Mesendoderm (in vitro differentiated cells): ENCODE data around the gene WNT5B. TPM values are rescaled to one million over a fixed set of nuclear protein-coding genes. Genes with fewer than 3 reads are reported as not detected.
"Not testable (repeated sequence)": the region's sequence is repeated elsewhere in the genome, so short reads cannot be mapped to it uniquely, and the experiment has no call there.

Experiments
- DNase-seq: peaks from one replicate; pipeline ENCODE4 v3.0.0; 2013
- H2AK5ac ChIP-seq: 2 replicates; pipeline ENCODE4 v1.6.1; 2013; ENCODE audit warnings: low read length, inconsistent platforms
- H2BK120ac ChIP-seq: 2 replicates; pipeline ENCODE4 v1.6.1; 2013; ENCODE audit warnings: low read depth, mild to moderate bottlenecking, low read length, moderate library complexity, mixed read lengths
- H2BK15ac ChIP-seq: replicated peaks from 2 replicates; pipeline ENCODE4 v1.6.1; 2013; ENCODE audit warnings: low read depth, mild to moderate bottlenecking, moderate library complexity
- H2BK5ac ChIP-seq: 2 replicates; pipeline ENCODE4 v1.6.1; 2013; ENCODE audit warnings: low read length, inconsistent platforms
- H3K18ac ChIP-seq: 2 replicates; pipeline ENCODE4 v1.6.1; 2013; ENCODE audit warnings: mild to moderate bottlenecking, low read length, mixed read lengths
- H3K23ac ChIP-seq: one replicate; pipeline ENCODE4 v1.6.1; 2013; ENCODE audit warnings: low read length
- H3K27ac ChIP-seq: 2 replicates; pipeline ENCODE4 v1.5.1; 2013; ENCODE audit warnings: low read depth, mild to moderate bottlenecking, inconsistent platforms, low read length, moderate library complexity
- H3K27me3 ChIP-seq: 2 replicates; pipeline ENCODE4 v1.6.1; 2013; ENCODE audit warnings: low read length, control low read depth, mild to moderate bottlenecking, inconsistent platforms; ENCODE audit not compliant: insufficient read depth, poor library complexity
- H3K36me3 ChIP-seq: 2 replicates; pipeline ENCODE4 v1.6.1; 2013; ENCODE audit warnings: low read length, inconsistent platforms; ENCODE audit not compliant: control insufficient read depth, insufficient read depth
- H3K4ac ChIP-seq: one replicate; pipeline ENCODE4 v1.6.1; 2013; ENCODE audit warnings: low read depth, mild to moderate bottlenecking, low read length, moderate library complexity
- H3K4me1 ChIP-seq: 2 replicates; pipeline ENCODE4 v1.6.1; 2013; ENCODE audit warnings: low read depth, low read length, inconsistent platforms; ENCODE audit not compliant: control insufficient read depth
- H3K4me2 ChIP-seq: 2 replicates; pipeline ENCODE4 v1.6.1; 2013; ENCODE audit warnings: low read length
- H3K4me3 ChIP-seq: 2 replicates; pipeline ENCODE4 v1.5.1; 2013; ENCODE audit warnings: mild to moderate bottlenecking, low read length
- H3K56ac ChIP-seq: one replicate; pipeline ENCODE4 v1.6.1; 2013; ENCODE audit warnings: low read length
- H3K79me1 ChIP-seq: 2 replicates; pipeline ENCODE4 v1.6.1; 2013; ENCODE audit warnings: low read length, inconsistent platforms
- H3K79me2 ChIP-seq: 2 replicates; pipeline ENCODE4 v1.6.1; 2013; ENCODE audit warnings: mild to moderate bottlenecking, low read length; ENCODE audit not compliant: control insufficient read depth, insufficient read depth
- H3K9ac ChIP-seq: 2 replicates; pipeline ENCODE4 v1.6.1; 2013; ENCODE audit warnings: low read length, inconsistent platforms
- H4K5ac ChIP-seq: one replicate; pipeline ENCODE4 v1.6.1; 2013; ENCODE audit warnings: low read length
- H4K8ac ChIP-seq: one replicate; pipeline ENCODE4 v1.6.1; 2013; ENCODE audit warnings: low read depth, mild to moderate bottlenecking, control low read depth, low read length, moderate library complexity
- WGBS: extraction: QIAGEN DNeasy Blood & Tissue Kit; methylation state at CpG from one replicate; pipeline ENCODE4 v1.1.7; 2013; ENCODE audit warnings: low lambda C conversion rate, missing lambda C conversion rate; ENCODE audit not compliant: insufficient coverage; ENCODE audit errors: extremely low coverage; 5-methylcytosine and 5-hydroxymethylcytosine counted together
- small RNA-seq: library from polyadenylated mRNA; stranded (forward); fragments of <200 nt; extraction: miRNeasy Mini kit (QIAGEN cat#:217004); gene quantifications from one replicate; pipeline ENCODE3, GENCODE V24; 2013; ENCODE audit not compliant: insufficient read depth

Gene WNT5B

GRCh38 chr12:1695097-1695496 lies 66.1 kb downstream of the WNT5B start:
- not testable (repeated sequence) for H3K4me3 ChIP-seq, H2BK120ac ChIP-seq, H2BK15ac ChIP-seq, H3K27ac ChIP-seq, H3K9ac ChIP-seq, H3K36me3 ChIP-seq, H4K8ac ChIP-seq, H3K4ac ChIP-seq, H3K4me1 ChIP-seq, H3K79me1 ChIP-seq, H3K23ac ChIP-seq, H3K18ac ChIP-seq, H3K56ac ChIP-seq, DNase-seq, H3K27me3 ChIP-seq, H4K5ac ChIP-seq, H2BK5ac ChIP-seq, H2AK5ac ChIP-seq, H3K4me2 ChIP-seq
- H3K79me2 ChIP-seq: peaks cover 68% of the 10 kb centered on the region
- no CpG with 5 or more reads among the region's 8 CpGs for WGBS

GRCh38 chr12:1695886-1696670 lies 67.0 kb downstream of the WNT5B start:
- Histone ChIP-seq H2AK5ac (no peak overlapping the region), H3K27ac (no peak overlapping the region), H3K9ac (no peak overlapping the region), H3K36me3 (no peaks in the 10 kb centered on the region), H3K23ac (no peak overlapping the region), H2BK5ac (no peak overlapping the region), H2BK15ac (no peak overlapping the region), H3K79me1 (peaks cover 6% of the 10 kb centered on the region), H2BK120ac (no peak overlapping the region), H4K8ac (no peak overlapping the region), H3K4me1 (no peaks in the 10 kb centered on the region), H3K4me3 (no peak overlapping the region), H3K4ac (no peak overlapping the region), H3K4me2 (no peak overlapping the region), H3K56ac (no peak overlapping the region), H3K18ac (no peak overlapping the region), H3K27me3 (no peaks in the 10 kb centered on the region), H4K5ac (no peak overlapping the region), H3K79me2 (peaks cover 70% of the 10 kb centered on the region)
- no CpG with 5 or more reads among the region's 8 CpGs for WGBS
- DNase-seq: no peak

DNA sequence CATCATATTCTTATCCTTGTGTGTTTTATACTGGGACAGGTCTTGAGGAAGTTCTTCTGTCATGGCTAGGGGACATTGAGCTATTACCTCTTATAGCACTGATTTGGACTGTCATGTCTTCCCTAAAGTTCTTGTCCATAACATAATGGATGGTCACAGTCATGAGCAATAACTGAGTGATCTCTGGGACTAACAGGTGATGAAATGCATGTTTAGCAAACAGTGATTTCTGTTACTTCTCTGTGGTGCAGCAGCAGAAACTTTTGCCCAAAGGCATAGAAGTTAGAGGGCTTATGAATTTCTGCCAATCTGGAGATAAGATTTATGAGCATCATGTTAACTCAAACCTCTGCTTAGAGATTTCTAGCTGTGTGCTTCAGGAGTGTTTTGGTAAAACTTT lies 67.8 kb downstream of the WNT5B start:
- no peak overlapping the region for H2BK15ac ChIP-seq
- no peak overlapping the region for H3K9ac ChIP-seq
- DNase-seq: no peak
- no peak overlapping the region for H3K4me3 ChIP-seq
- no peak overlapping the region for H3K27ac ChIP-seq
- no peak overlapping the region for H2BK5ac ChIP-seq
- no peak overlapping the region for H3K56ac ChIP-seq
- H3K4me2 ChIP-seq: no peak overlapping the region
- H2BK120ac ChIP-seq: no peak overlapping the region
- H4K5ac ChIP-seq: no peak overlapping the region
- H3K79me2 ChIP-seq: peaks cover 69% of the 10 kb centered on the region
- no peak overlapping the region for H3K18ac ChIP-seq
- no peaks in the 10 kb centered on the region for H3K36me3 ChIP-seq
- H3K27me3 ChIP-seq: no peaks in the 10 kb centered on the region
- no peak overlapping the region for H2AK5ac ChIP-seq
- H3K79me1 ChIP-seq: peaks cover 6% of the 10 kb centered on the region
- no peak overlapping the region for H4K8ac ChIP-seq
- no peak overlapping the region for H3K4ac ChIP-seq
- H3K4me1 ChIP-seq: no peaks in the 10 kb centered on the region
- H3K23ac ChIP-seq: no peak overlapping the region

Small RNAs within 50 kb of the gene (small RNA-seq; reads per million reads assigned to genes)
- gene MIR3649: not detected
